ENCODE results near the gene HPD. TPM values are rescaled to one million over a fixed set of nuclear protein-coding genes. Genes with fewer than 3 reads are reported as not detected.
A peak's percentile ranks its signal among the peaks of the same experiment; 100 is the strongest.

The HPD gene
- total RNA-seq, 4 donors from 2014 or later = 1.9 TPM; not detected in 3

GRCh38 chr12:121823101-121823726, 35.4 kb downstream of the HPD start:
- H3K4me1 ChIP-seq = no peaks in the 10 kb centered on the region
- TF ChIP-seq POLR2A (IDR thresholded peaks at IDR 0.05) (no peak), CTCF (IDR thresholded peaks at IDR 0.05) (peak in 1 of 4 experiments; percentile 14)
- H3K27me3 ChIP-seq = no peaks in the 10 kb centered on the region
- no peak for DNase-seq
- H3K27ac ChIP-seq = no peak overlapping the region
- no peaks in the 10 kb centered on the region for H3K9me3 ChIP-seq
- intact Hi-C loops (cut with DNase I; ENCODE audit: low total_unique reads) = no loop called here
- H3K4me3 ChIP-seq = no peak overlapping the region
- no peaks in the 10 kb centered on the region for H3K36me3 ChIP-seq

- H3K9me3 ChIP-seq = no peaks in the 10 kb centered on the region
- H3K27ac ChIP-seq = no peak overlapping the region
- intact Hi-C loops (cut with DNase I; ENCODE audit: low total_unique reads) = no loop called here
- H3K36me3 ChIP-seq = no peaks in the 10 kb centered on the region
- H3K4me3 ChIP-seq = no peak overlapping the region
- TF ChIP-seq POLR2A (IDR thresholded peaks at IDR 0.05) = no peak
- no peak for TF ChIP-seq CTCF (IDR thresholded peaks at IDR 0.05)
- H3K4me1 ChIP-seq = no peaks in the 10 kb centered on the region
- DNase-seq = no peak
- H3K27me3 ChIP-seq = no peaks in the 10 kb centered on the region
Measured at GRCh38 chr12:121822393-121823100, 36.1 kb downstream of the HPD start.

- H3K4me3 ChIP-seq = no peak overlapping the region
- no peak overlapping the region for H3K27ac ChIP-seq
- no peaks in the 10 kb centered on the region for H3K9me3 ChIP-seq
- DNase-seq = no peak
- H3K4me1 ChIP-seq = no peaks in the 10 kb centered on the region
- H3K36me3 ChIP-seq = no peaks in the 10 kb centered on the region
- intact Hi-C loops (cut with DNase I; ENCODE audit: low total_unique reads) = no loop called here
- TF ChIP-seq CTCF (IDR thresholded peaks at IDR 0.05) = no peak
- TF ChIP-seq POLR2A (IDR thresholded peaks at IDR 0.05) = no peak
- no peaks in the 10 kb centered on the region for H3K27me3 ChIP-seq
Measured at GRCh38 chr12:121820056-121820455, 38.6 kb downstream of the HPD start.

- no peaks in the 10 kb centered on the region for H3K9me3 ChIP-seq
- no peaks in the 10 kb centered on the region for H3K36me3 ChIP-seq
- DNase-seq = no peak
- no peak overlapping the region for H3K4me3 ChIP-seq
- H3K27me3 ChIP-seq = no peaks in the 10 kb centered on the region
- no peaks in the 10 kb centered on the region for H3K4me1 ChIP-seq
- no peak for TF ChIP-seq POLR2A (IDR thresholded peaks at IDR 0.05)
- TF ChIP-seq CTCF (IDR thresholded peaks at IDR 0.05) = no peak
- H3K27ac ChIP-seq = no peak overlapping the region
- intact Hi-C loops (cut with DNase I; ENCODE audit: low total_unique reads) = no loop called here
Measured at GRCh38 chr12:121819212-121819949, 39.3 kb downstream of the HPD start.

- no peak for DNase-seq
- intact Hi-C loops (cut with DNase I; ENCODE audit: low total_unique reads) = no loop called here
- H3K9me3 ChIP-seq = no peaks in the 10 kb centered on the region
- H3K27ac ChIP-seq = no peak overlapping the region
- no peaks in the 10 kb centered on the region for H3K36me3 ChIP-seq
- H3K4me3 ChIP-seq = no peak overlapping the region
- peaks cover 0 to 7% of the 10 kb centered on the region in 2 donors for H3K4me1 ChIP-seq
- TF ChIP-seq CTCF (IDR thresholded peaks at IDR 0.05) = no peak
- H3K27me3 ChIP-seq = no peaks in the 10 kb centered on the region
Measured at GRCh38 chr12:121817648-121818043, 41.0 kb downstream of the HPD start.

Data from uterus (tissue), 4 donors.